Activated T-cell treated with anti-CD3 and anti-CD28 coated beads, Interleukin-2, amount 50 U/mL, for 72 hours (primary cell): ENCODE measurements around the gene LTA. TPM values are rescaled to one million over a fixed set of nuclear protein-coding genes. Genes with fewer than 3 reads are reported as not detected.
"Not testable (repeated sequence)": the region's sequence is repeated elsewhere in the genome, so short reads cannot be mapped to it uniquely, and the experiment has no call there.

Experiments used
- ATAC-seq, 2 donors: fragments of 150-1000 bp; cut with Tn5 transposase; replicated peaks in 1 of 2; 2 replicates each; pipeline ENCODE4 v1.10.0; 2021; ENCODE audit warnings: moderate library complexity in 2 of 2, mild to moderate bottlenecking in 1 of 2
- DNase-seq, 2 donors: peaks; one replicate each; pipeline ENCODE4 v3.0.0; 2021 to 2022; ENCODE audit warnings: mixed read lengths in 1 of 2
- H3K27ac Mint-ChIP-seq: one replicate; pipeline ENCODE4 v1.8.0; 2022; ENCODE audit warnings: mild to moderate bottlenecking, moderate library complexity, mixed read lengths
- H3K27me3 Mint-ChIP-seq: one replicate; pipeline ENCODE4 v1.8.0; 2022; ENCODE audit warnings: low read depth, mixed read lengths
- H3K36me3 Mint-ChIP-seq, 2 donors: one replicate each; pipeline ENCODE4 v1.8.0; 2022; ENCODE audit warnings: mixed read lengths in 2 of 2, mild to moderate bottlenecking in 1 of 2; ENCODE audit not compliant: insufficient read depth in 2 of 2
- H3K4me1 Mint-ChIP-seq: one replicate; pipeline ENCODE4 v1.8.0; 2022; ENCODE audit warnings: low read depth, mixed read lengths
- H3K4me3 Mint-ChIP-seq, 2 donors: one replicate each; pipeline ENCODE4 v1.8.0; 2022; ENCODE audit warnings: mild to moderate bottlenecking in 2 of 2, mixed read lengths in 2 of 2, moderate library complexity in 2 of 2
- H3K9me3 Mint-ChIP-seq, 2 donors: one replicate each; pipeline ENCODE4 v1.8.0; 2022; ENCODE audit warnings: mixed read lengths in 2 of 2
- total RNA-seq, 2 donors: library from RNA; stranded (reverse); gene quantifications; one replicate each; pipeline ENCODE4 v1.2.3, GENCODE V29; 2022

Gene LTA
- total RNA-seq, 2 donors from 2014 or later, result 77.2 to 110 TPM

DNA sequence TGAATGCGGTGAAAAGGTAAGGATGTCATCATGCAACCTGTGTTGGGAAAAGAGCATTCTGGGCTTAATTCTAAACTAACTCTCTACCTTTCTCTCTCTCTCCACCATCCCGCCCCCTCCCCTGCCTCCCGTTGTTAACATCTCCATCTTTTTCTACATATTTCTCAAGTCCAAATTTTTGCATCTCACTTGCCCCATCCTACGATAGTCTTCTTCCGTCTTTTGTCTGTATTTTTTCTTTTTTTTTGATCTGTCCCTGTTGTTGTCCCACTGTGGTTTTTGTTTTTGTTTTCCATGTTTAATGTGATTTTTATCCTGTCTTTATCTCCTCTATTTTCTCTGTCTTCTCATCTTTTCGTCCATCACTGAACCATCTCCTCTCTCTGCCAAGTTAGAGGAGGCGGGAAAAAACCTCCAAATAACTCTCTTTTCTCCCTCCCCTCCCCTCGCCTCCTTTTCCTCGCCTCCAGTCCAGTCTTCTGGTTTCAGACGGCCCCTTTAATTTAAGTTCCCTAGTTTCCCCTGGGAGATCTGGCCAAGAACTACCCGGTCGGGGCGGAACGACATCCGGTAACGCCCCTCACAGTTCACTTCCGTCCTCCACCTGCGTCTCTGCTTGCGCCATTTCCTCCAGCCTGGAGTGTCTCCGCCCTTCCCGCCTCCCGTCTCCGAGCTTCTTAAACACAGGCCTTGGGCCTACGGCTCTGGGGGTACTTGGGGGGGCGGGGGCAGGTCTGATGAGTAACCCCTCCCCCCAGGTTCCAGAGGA, 24.9 kb upstream of the LTA start, which contains the start of gene NFKBIL1:
NFKBIL1 (plus strand) TSS at position 651 of the 769 bp plus-strand sequence; CDS start at position 738, 87 bp downstream.
- ATAC-seq, result peak; percentile 86 to 87

GRCh38 chr6:31547727-31548543, 24.2 kb upstream of the LTA start:
- H3K27ac Mint-ChIP-seq, result peak overlapping the region; percentile 88
- DNase-seq (no peak), ATAC-seq (no peak)
- no peaks in the 10 kb centered on the region for H3K27me3 Mint-ChIP-seq
- no peaks in the 10 kb centered on the region for H3K9me3 Mint-ChIP-seq
- peaks cover 66% of the 10 kb centered on the region for H3K4me1 Mint-ChIP-seq
- peak overlapping the region; percentile 92 to 98 for H3K4me3 Mint-ChIP-seq
- peaks cover 3 to 16% of the 10 kb centered on the region in 2 donors for H3K36me3 Mint-ChIP-seq

More for the DNA sequence above, 24.9 kb upstream of the LTA start, which contains the start of gene NFKBIL1:
- peak within 1 kb of the TSS; percentile 88 for H3K27ac Mint-ChIP-seq
- peaks cover 3 to 12% of the 10 kb centered on the region in 2 donors for H3K36me3 Mint-ChIP-seq
- H3K4me3 Mint-ChIP-seq, result peak within 1 kb of the TSS; percentile 92 to 98
- H3K4me1 Mint-ChIP-seq, result peaks cover 64% of the 10 kb centered on the region
- H3K27me3 Mint-ChIP-seq, result no peaks in the 10 kb centered on the region
- DNase-seq, result peak; percentile 93 to 95
- H3K9me3 Mint-ChIP-seq, result no peaks in the 10 kb centered on the region

DNA sequence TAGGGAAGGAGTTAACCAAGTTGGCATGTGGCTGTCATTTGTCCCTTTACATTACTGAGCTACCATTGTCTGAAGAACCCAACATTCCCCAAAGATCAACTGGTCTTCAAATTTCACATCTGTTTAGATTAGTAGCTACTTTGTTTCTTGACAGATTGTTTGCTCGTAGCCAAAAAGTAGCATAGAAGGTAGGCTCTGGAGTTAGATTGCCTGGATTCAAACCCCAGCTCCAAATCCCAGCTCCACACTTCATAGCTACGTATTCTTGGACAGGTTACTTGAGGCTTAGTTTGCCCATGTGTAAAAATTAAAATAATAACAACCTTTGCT, 23.6 kb upstream of the LTA start:
- Mint-ChIP-seq H3K36me3 (peaks cover 3 to 16% of the 10 kb centered on the region in 2 donors), H3K4me3 (peak overlapping the region; percentile 92 to 98), H3K27ac (peak overlapping the region; percentile 88), H3K4me1 (peaks cover 66% of the 10 kb centered on the region), H3K27me3 (no peaks in the 10 kb centered on the region), H3K9me3 (no peaks in the 10 kb centered on the region)
- no peak for ATAC-seq
- DNase-seq, result no peak

DNA sequence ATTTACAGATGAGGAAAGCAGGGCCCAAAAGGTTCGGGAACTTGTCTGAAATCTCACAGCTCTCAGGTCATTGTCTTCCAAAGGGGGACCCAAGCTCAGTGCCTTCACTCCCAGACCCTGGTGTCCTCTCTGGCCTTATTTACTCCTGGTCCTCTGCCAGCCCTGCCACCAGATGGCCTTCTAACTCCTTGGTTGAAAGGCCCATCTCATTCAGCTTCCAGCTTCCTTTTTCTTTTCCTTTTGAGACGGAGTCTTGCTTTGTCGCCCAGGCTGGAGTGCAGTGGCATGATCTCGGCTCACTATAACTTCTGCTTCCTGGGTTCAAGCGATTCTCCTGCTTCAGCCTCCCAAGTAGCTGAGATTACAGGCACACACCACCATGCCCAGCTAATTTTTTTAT, 20.7 kb upstream of the LTA start:
- DNase-seq, result peak; percentile 57 to 62
- peak overlapping the region; percentile 20 to 50 for H3K4me3 Mint-ChIP-seq
- peaks cover 70% of the 10 kb centered on the region for H3K4me1 Mint-ChIP-seq
- not testable (repeated sequence) for H3K27me3 Mint-ChIP-seq, H3K9me3 Mint-ChIP-seq, H3K27ac Mint-ChIP-seq, ATAC-seq
- H3K36me3 Mint-ChIP-seq, result peaks cover 3 to 16% of the 10 kb centered on the region in 2 donors

GRCh38 chr6:31556307-31556706, 15.8 kb upstream of the LTA start:
- H3K27ac Mint-ChIP-seq, result no peak overlapping the region
- no peak for DNase-seq
- ATAC-seq, result no peak
- H3K27me3 Mint-ChIP-seq, result no peaks in the 10 kb centered on the region
- H3K4me3 Mint-ChIP-seq, result no peak overlapping the region
- peaks cover 75% of the 10 kb centered on the region for H3K4me1 Mint-ChIP-seq
- peaks cover 9 to 11% of the 10 kb centered on the region in 2 donors for H3K36me3 Mint-ChIP-seq
- no peaks in the 10 kb centered on the region for H3K9me3 Mint-ChIP-seq

DNA sequence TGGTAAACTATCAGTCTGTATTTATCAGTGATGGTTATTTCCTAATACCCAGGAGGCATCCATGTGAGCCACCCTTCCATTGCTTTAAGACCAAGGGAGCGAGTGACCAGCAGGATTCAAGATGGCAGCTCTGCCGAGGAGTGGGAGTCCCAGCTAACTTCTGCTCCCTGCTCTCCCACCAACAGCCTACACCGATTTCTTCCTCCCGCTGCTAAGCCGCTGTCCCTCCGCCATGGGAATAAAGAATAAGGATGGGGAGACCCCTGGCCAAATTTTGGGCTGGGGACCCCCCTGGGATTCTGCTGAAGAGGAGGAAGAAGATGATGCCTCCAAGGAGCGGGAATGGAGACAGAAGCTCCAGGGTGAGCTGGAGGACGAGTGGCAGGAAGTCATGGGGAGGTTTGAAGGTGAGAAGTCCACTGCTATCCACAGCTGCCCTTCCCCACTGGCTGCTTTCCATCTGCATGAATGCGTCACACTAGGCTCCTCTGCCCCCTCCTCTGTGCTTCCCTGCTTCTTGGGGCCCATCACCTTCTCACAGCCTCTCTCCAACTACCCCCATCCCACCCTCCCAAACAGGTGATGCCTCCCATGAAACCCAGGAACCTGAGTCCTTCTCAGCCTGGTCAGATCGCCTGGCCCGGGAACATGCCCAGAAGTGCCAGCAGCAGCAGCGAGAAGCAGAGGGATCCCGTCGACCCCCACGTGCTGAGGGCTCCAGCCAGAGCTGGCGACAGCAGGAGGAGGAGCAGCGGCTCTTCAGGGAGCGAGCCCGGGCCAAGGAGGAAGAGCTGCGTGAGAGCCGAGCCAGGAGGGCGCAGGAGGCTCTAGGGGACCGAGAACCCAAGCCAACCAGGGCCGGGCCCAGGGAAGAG, 14.4 kb upstream of the LTA start:
- Mint-ChIP-seq H3K4me3 (peak overlapping the region; percentile 77 to 86), H3K27me3 (no peaks in the 10 kb centered on the region), H3K9me3 (no peaks in the 10 kb centered on the region), H3K4me1 (peaks cover 78% of the 10 kb centered on the region), H3K36me3 (peaks cover 4 to 9% of the 10 kb centered on the region in 2 donors), H3K27ac (no peak overlapping the region)
- DNase-seq (no peak), ATAC-seq (no peak)

GRCh38 chr6:31558318-31558625, 13.8 kb upstream of the LTA start:
- peaks cover 84% of the 10 kb centered on the region for H3K4me1 Mint-ChIP-seq
- ATAC-seq (no peak), DNase-seq (no peak)
- no peaks in the 10 kb centered on the region for H3K9me3 Mint-ChIP-seq
- H3K27me3 Mint-ChIP-seq, result no peaks in the 10 kb centered on the region
- H3K4me3 Mint-ChIP-seq, result peak overlapping the region; percentile 77 to 86
- H3K36me3 Mint-ChIP-seq, result peaks cover 4 to 11% of the 10 kb centered on the region in 2 donors
- no peak overlapping the region for H3K27ac Mint-ChIP-seq

GRCh38 chr6:31558631-31559500, 13.2 kb upstream of the LTA start:
- Mint-ChIP-seq H3K9me3 (no peaks in the 10 kb centered on the region), H3K27ac (peak overlapping the region; percentile 11), H3K36me3 (peaks cover 5 to 12% of the 10 kb centered on the region in 2 donors), H3K27me3 (peaks cover 3% of the 10 kb centered on the region), H3K4me1 (peaks cover 88% of the 10 kb centered on the region), H3K4me3 (peak overlapping the region; percentile 77 to 86)
- DNase-seq (peak; percentile 62 to 72), ATAC-seq (peak; percentile 58 to 62)

- H3K9me3 Mint-ChIP-seq, result no peaks in the 10 kb centered on the region
- DNase-seq (no peak), ATAC-seq (peak; percentile 41 to 43)
- peak overlapping the region; percentile 77 to 86 for H3K4me3 Mint-ChIP-seq
- H3K36me3 Mint-ChIP-seq, result peaks cover 6 to 13% of the 10 kb centered on the region in 2 donors
- H3K27ac Mint-ChIP-seq, result peak overlapping the region; percentile 10
- peaks cover 86% of the 10 kb centered on the region for H3K4me1 Mint-ChIP-seq
- H3K27me3 Mint-ChIP-seq, result peaks cover 4% of the 10 kb centered on the region
These were observed 12.5 kb upstream of the LTA start for GRCh38 chr6:31559606-31559957.

GRCh38 chr6:31559958-31560696, 12.0 kb upstream of the LTA start:
- H3K9me3 Mint-ChIP-seq, result no peaks in the 10 kb centered on the region
- peaks cover 88% of the 10 kb centered on the region for H3K4me1 Mint-ChIP-seq
- peaks cover 4% of the 10 kb centered on the region for H3K27me3 Mint-ChIP-seq
- ATAC-seq (peak; percentile 69), DNase-seq (peak; percentile 58 to 64)
- peak overlapping the region; percentile 77 to 86 for H3K4me3 Mint-ChIP-seq
- peak overlapping the region; percentile 68 for H3K27ac Mint-ChIP-seq
- peaks cover 6 to 15% of the 10 kb centered on the region in 2 donors for H3K36me3 Mint-ChIP-seq

- ATAC-seq, result no peak
- DNase-seq, result no peak
- peaks cover 6 to 15% of the 10 kb centered on the region in 2 donors for H3K36me3 Mint-ChIP-seq
- H3K27ac Mint-ChIP-seq, result peak overlapping the region; percentile 68
- H3K9me3 Mint-ChIP-seq, result no peaks in the 10 kb centered on the region
- H3K4me3 Mint-ChIP-seq, result peak overlapping the region; percentile 77 to 86
- peaks cover 93% of the 10 kb centered on the region for H3K4me1 Mint-ChIP-seq
- H3K27me3 Mint-ChIP-seq, result peaks cover 4% of the 10 kb centered on the region
These were observed 11.4 kb upstream of the LTA start for GRCh38 chr6:31560697-31561058.
